C1 segment of cervical spinal cord (tissue), 14 donors: ENCODE data around the gene HS1BP3.
A peak's percentile ranks its signal among the peaks of the same experiment; 100 is the strongest.

Source experiments
- DNase-seq, 14 donors: peaks; one replicate each; lab custom pipeline; 2025; lab: John Stamatoyannopoulos, UW

HS1BP3 gene

GRCh38 chr2:20650877-20651730 is at the start of gene HS1BP3:
Gene HS1BP3 (minus strand): TSS chr2:20651098. CDS start chr2:20651063, 35 bp downstream.
- peak in 13 of 14 donors; percentile 65 to 91 (median 77) for DNase-seq

GRCh38 chr2:20698916-20699613 is 48.2 kb upstream of the HS1BP3 start:
- no peak for DNase-seq

GRCh38 chr2:20697322-20697934 is 46.5 kb upstream of the HS1BP3 start:
- DNase-seq: no peak

- no peak for DNase-seq
Observed at GRCh38 chr2:20696366-20696765, 45.5 kb upstream of the HS1BP3 start.

- DNase-seq: no peak
Observed at GRCh38 chr2:20693317-20693716, 42.4 kb upstream of the HS1BP3 start.

- no peak for DNase-seq
Observed at GRCh38 chr2:20692081-20692480, 41.2 kb upstream of the HS1BP3 start.

GRCh38 chr2:20691076-20691734 is 40.3 kb upstream of the HS1BP3 start:
- DNase-seq: no peak

- no peak for DNase-seq
Observed at GRCh38 chr2:20689428-20690264, 38.7 kb upstream of the HS1BP3 start.

GRCh38 chr2:20687260-20687832 is 36.4 kb upstream of the HS1BP3 start:
- DNase-seq: no peak

- no peak for DNase-seq
Observed at GRCh38 chr2:20684581-20685063, 33.7 kb upstream of the HS1BP3 start.

GRCh38 chr2:20682167-20682920 is 31.4 kb upstream of the HS1BP3 start:
- no peak for DNase-seq

- DNase-seq: no peak
Observed at GRCh38 chr2:20680744-20681375, 30.0 kb upstream of the HS1BP3 start.

- DNase-seq: no peak
Observed at GRCh38 chr2:20678780-20679179, 27.9 kb upstream of the HS1BP3 start.

- DNase-seq: no peak
Observed at GRCh38 chr2:20678086-20678395, 27.1 kb upstream of the HS1BP3 start.

GRCh38 chr2:20677301-20678085 is 26.6 kb upstream of the HS1BP3 start:
- no peak for DNase-seq

GRCh38 chr2:20676353-20677215 is 25.7 kb upstream of the HS1BP3 start:
- DNase-seq: no peak

- DNase-seq: no peak
Observed at GRCh38 chr2:20675701-20676352, 24.9 kb upstream of the HS1BP3 start.
